CD4-positive, alpha-beta T cell treated with Interleukin-4 for 1 hour (primary cell): ENCODE results near the gene HADHB.
A peak's percentile ranks its signal among the peaks of the same experiment; 100 is the strongest.

ENCODE experiments used
- DNase-seq, 2 donors: peaks; one replicate each; pipeline ENCODE4 v3.0.0-alpha.2; 2020 to 2022

Gene HADHB

DNA sequence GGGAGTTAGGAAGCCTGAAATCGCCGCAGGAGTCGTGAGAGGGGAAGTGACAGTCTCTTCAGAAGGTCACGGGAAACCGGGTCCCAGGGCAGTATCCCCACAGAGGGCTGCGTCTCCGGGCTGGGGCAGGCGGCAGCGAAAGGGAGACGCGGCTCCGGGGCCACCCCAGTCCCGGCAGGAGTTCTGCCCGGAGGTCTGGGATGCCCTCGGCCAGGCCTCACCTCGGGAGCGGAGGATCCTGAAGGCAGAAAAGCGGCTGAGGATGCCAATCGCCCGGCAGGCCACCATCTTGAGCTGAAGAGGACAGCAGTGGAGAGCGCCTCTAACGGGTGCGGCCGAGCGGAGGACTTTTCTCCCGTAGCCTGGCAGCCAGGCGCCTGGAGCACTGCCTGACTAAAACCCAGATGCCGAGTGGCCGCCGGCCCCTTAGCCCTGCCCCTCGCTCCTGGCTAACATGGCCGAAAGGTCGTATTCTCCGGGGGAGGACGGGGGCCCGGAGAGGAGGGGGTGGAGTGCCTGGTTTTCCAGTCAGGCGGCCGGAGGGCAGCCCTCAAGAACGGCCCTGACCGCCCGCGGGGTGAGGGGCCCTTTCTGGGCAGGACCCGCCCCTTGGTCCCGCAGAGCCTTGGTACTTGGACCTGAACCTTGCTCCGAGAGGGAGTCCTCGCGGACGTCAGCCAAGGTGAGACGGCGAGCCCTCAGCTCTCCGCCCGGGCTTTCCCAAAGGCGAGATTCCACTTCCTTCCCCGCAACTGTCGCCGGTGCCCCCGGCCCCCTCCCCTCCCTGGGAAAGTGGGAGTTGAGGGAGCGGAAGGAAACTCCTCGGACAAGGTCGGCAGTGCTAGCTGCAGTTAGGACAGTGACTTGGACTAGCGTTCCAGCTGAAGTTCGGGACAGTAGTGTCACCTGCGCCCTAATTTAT is at the start of gene HADHB, which contains the start of gene HADHA:
Gene HADHB, plus strand, starts transcription at position 631 of the 922 bp plus-strand sequence. CDS start 9,316 bp downstream, outside the sequence.
Gene HADHA, minus strand, starts transcription at position 324 of the 922 bp plus-strand sequence. Its CDS starts 36 bp downstream, at position 288.
- peak; percentile 87 to 88 for DNase-seq

DNA sequence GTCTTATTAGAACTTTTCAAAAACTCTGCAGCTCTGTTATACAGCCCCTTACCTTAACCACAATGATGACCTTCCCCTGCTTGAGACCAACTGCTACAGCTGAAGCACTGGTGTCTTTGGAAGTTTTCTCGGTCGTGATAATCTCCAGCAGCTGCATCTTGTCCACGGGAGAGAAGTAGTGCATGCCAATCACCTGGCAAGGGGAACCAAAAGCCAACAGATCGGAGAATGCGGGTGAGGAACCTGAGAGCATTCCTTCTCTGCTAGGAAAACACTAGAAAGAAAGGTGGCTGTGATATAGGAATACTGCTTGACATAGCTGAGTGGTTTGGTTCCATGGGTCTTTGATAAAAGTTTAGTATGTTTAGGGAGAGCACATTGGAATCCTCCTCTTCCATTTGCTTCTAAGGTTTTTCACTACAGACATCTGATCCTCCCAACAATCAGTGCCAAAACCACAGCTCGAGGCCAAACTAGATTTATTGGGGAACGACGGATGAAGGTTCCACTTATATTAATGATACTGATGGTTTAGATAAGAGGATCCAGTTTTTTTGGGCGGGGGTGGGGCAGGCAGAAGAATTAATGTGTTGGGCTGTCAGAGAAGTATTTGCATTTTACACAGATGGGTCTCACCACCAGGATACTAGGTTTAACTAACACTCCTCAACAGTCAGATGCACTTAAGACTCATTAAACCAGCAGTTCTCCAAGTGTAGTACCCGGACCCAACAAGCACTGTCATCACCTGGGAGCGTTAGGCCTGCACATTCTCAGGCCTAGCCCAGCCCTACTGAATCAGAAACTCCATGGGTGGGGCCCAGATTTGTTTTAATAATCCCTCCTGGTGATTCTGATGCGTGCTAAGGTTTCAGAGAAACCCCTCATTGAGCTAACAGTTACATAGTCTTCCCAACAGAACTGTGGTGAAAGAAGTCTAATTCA is 49.4 kb upstream of the HADHB start:
- no peak for DNase-seq

DNA sequence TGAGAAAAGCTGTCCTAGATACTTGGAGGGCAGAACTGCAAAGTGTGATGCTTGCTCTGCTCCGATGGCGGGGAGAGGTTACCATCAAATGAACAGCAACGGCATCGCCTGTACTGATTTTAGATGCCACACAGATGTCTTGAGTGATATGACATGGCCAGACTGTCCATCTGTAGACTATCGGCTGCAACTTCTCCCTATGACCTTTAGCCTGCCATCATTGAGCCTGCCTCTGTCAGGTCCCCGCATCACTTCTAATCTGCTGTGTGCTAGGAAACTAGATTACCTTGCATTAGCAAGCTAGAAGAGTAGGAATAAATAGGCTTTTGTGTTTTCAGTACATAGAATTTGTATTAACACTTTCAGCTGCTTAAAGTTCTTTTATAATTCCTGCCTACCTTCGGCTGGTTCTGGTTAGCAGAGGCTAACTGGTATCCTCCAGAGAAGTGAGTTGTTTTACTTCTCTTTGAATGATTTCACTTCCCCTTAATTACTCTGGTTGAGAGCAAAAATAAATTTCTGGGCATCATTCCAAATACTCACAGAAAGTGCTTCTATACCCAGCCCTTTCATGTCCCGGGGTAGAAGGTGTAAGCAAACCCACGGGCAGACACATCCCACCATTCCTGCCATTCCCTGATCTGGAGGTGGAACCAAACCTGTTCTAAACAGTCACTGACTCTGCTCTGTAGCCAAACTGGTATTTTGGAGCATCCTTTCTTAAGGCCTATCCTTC is 47.9 kb upstream of the HADHB start:
- DNase-seq = no peak

DNA sequence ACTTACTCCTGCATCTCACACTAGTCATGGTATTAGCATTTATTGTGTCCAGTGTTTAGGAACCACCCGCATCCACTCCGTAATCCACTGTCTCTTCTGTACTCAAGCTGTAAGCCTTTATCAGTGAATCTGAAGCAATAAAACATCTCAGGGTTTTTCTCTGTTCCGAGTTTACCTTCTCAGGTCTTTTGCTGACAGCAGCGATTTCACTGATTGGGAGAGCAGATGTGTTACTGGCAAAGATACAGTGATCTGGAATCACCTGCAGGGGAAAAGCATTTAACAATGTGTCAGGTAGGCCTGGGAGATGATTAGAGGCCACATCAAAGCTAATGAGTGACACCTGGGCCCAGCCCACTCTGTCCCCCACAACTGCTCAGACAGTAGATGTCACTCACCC is 47.2 kb upstream of the HADHB start:
- DNase-seq = no peak

DNA sequence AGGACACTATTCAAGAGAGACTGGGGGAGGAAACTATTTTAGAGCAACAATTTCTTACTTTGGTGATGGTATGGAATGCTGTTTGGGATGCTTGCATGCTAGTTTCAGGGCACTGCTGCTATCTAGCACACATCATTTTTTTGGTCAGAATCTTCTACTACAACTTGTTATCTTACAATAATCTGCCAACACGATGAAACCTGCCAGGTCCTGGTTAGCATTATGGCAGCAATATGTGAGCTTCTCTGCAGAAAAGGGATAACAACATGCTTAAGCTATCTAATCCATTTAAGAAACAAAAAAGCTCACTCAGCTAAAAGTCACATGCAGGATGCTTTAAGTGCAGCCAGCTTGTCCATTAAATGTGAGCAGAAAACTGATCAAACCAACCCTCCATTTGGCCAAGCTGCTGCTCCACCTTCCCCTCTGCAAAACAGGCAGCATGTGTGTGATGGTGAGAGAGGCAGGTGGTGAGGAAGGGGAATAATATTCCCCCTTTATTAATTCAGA is 41.7 kb upstream of the HADHB start:
- DNase-seq = no peak

DNA sequence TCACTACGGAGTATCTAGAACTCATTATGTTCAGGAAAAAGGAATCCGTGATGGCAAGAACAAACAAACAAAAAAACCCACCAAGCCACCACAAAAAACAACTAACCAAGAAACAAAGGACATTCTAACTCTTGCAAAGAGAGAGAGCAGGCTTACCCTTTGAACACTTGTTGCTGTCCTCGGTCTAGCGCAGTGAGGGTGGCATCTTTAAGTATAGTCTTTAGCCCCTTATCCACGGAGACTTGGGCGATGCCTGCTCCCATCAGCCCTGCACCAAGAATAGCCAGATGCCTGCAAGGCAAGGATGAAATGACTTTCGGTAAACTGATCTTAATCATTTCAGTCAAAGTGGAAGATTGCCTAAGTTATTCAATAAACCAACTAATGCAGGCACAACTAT is 40.8 kb upstream of the HADHB start:
- DNase-seq = no peak

DNA sequence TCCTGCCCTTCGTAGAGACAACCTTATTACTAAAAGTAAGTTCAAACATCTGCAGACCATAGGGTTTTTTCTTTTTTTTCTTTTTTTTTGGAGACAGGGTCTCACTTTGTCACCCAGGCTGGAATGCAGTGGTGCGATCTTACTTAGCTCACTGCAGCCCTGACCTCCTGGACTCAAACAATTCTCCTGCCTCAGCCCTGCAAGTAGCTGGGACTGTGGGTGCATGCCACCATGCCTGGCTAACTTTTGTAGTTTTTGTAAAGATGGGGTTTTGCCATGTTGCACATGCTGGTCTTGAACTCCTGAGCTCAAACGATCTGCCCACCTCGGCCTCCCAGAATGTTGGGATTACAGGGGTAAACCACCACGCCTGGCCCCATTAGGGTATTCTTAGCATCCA is 32.7 kb upstream of the HADHB start:
- DNase-seq = no peak

DNA sequence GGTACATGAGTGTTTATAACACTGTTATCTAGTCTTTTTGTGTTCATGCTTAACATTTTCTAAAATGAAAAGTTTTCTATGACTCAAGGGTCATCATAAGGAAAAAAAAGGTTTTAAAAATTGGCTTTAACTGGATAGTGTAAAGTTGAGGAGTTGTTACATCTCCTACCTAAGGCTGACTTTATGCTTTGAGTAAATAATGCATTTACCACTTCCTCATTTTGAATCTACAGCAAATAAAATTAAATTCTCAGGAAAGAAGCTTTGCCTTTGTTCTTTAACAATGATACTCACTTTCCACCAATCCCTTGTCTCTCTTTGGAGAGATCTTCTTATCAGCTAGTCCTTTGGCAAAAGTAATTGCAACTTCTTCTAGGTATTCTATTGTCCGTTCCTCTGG is 30.0 kb upstream of the HADHB start:
- DNase-seq = no peak

DNA sequence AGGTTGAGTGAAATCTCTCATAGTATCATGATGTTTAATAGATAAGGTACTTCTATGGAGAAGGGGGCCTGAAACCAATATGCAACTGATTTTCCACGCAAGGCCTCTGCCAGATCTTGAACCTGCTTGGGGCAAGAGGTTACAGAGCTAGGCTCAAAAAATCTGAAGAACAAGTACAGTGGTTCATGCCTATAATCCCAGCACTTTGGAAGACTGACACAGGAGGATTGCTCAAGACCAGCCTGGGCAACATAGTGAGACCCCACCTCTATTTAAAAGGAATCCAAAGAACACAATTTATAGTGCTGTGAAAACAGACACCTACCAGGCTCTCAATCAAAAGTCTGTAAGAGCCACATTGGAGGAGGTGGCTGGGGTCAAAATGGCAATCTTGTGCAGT is 28.9 kb upstream of the HADHB start:
- DNase-seq = no peak

DNA sequence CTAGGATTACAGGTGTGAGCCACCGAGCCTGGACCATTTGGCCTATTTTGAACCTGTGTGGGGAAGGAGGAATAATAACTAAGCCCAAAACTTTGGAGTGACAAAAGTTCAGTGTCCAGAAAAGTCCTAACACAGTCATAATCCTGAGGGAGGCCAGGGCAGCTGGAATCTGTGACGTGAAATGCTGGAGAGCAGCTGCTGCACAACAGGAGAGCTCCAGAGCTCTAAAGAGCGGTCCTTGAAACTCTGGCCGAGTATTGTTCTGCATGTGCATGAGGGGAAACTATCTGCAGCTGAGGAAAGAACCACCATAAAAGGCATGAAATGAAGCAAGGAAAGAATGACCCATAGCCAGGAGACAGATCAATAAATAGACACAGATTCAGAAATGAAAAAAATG is 28.2 kb upstream of the HADHB start:
- no peak for DNase-seq

DNA sequence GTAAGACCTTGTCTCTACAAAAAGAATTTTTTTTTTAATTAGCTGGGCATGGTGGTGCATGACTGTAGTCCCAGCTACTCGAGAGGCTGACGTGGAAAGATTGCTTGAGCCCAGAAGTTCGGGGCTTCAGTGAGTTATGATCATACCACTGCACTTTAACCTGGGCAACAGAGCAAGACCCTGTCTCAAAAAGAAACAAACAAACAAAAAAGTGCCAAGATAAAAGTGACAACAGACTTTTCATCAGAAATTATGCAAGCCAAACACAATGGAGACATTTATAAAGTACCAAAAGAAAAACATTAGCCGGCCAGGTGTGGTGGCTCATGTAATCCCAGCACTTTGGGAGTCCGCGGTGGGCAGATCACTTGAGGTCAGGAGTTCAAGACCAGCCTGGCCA is 27.0 kb upstream of the HADHB start:
- no peak for DNase-seq

DNA sequence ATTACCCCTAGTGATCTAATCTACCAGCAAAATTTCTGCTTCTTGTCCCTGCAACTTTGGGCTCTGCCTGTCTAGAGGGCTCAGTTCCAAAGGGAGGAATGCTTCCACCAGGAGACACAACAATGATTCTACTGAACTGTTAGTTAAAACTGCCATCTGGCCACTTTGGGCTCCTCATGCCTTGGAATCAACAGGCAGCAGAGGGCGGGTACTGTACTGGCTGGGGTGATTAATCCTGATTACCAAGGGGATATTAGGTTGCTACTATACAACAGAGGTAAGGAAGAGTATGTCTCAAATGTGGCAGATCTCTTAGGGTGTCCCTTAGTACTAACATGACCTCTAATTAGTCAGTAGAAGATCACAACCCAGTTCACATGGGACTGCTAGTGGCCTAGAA is 21.7 kb upstream of the HADHB start:
- DNase-seq = no peak

DNA sequence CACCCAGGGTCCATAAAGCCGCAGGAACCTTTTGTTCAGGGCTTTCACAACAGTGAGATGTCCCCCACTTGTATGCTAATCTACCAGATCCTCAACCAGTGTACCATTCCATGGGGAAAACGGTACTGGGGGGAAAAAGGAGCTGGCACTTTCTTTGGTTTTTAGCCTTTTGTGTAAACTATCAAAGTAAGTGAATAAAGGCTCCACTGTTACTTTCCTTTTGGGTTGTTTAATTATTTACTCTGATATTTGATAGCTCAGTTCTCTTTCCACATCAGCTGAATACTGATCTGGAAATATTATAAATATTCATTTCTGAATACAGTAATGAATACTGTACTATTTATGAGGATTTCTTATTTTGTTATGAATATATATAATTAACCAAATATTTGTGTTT is 20.6 kb upstream of the HADHB start:
- DNase-seq = no peak

DNA sequence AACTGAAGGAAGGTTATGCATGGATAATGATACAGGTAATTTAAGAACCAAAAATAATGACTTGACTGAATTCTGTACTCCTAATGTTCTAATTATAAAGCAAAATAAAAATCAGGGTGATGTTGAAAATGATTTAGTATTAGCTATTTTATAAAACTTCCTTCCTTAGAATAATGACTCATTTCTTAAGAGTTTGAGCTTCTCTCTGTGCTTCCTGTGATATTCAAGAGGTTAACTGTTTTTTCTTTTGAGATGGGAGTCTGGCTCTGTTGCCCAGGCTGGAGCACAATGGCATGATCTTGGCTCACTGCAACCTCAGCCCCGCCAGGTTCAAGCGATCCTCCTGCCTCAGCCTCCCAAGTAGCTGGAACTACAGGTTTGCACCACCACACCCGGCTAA is 15.1 kb upstream of the HADHB start:
- DNase-seq = no peak

DNA sequence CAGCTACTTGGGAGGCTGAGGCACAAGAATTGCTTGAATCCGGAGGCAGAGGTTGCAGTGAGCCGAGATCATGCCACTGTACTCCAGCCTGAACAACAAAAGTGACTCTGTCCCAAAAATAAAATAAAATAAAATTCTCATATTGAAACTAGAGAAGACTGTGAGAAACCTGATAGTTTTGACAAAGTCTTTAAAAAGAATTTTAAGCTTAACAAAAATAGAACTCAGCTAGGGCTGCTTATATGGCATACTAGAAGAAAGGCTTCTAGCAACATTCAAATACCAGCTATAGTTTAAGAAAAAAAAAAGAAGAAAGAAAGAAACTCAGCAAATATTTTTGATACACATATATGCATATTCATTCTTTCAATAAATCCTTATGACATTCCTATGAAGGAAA is 13.9 kb upstream of the HADHB start:
- DNase-seq = no peak

DNA sequence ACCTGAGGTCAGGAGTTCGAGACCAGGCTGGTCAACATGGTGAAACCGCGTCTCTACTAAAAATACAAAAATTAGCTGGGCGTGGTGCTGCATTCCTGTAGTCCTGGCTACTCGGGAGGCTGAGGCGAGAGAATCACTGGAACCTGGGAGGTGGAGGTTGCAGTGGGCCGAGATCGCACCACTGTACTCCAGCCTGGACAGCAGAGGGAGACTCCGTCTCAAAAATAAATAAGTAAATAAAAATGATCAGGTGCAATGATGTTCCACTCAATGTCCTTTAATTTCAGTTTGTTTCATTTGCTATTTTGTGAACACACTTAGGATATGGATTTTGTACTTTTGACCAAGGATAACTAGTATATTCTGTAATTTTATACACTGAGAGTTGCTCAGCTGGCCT is 9.7 kb upstream of the HADHB start:
- peak in 1 of 2 donors; percentile 19 for DNase-seq

DNA sequence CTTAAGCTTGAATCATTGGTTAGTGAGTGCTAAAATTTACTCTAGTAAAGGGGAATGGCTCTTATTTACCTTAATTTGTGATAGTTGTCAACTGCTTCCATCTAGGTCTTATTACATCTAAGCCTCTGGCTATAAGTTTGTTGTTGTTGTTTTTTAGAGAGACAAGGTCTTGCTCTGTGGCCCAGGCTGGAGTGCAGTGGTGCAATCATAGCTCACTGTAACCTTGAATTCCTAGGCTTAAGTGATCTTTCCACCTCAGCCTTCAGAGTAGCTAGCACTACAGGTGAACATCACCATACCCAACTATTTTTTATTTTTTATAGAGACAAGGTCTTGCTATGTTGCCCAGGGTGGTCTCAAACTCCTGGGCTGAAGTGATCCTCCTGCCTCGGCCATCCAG is 6.9 kb upstream of the HADHB start:
- no peak for DNase-seq

DNA sequence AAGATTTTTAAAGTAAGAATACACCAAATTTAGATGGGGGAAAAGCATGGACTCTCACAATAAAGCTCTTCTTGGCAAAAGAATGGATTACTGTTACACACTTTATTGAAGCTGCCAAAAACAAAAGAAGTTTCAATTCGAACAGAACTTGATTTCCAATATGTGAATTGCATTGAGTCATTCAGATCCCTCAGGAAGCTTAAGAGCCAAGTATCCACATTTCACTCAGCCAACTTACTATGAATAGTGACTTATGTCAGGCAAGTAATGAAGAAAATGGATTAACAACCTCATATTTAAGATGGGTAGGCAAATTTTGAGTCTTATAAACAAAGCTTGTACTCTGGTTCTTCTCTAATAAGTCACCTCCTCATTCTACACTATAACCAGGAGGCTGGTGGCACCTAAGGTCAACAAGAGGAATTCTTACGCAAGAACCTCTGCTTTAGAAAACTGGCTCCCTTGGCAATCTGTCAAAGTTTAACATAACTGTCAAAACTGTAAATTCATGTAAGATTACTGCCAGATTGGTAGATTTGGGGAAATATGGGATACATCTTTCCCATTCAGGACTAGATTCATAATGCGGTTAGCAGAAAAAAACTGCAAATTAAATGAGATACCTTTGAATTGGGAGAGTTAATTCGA is 6.3 kb upstream of the HADHB start:
- no peak for DNase-seq

DNA sequence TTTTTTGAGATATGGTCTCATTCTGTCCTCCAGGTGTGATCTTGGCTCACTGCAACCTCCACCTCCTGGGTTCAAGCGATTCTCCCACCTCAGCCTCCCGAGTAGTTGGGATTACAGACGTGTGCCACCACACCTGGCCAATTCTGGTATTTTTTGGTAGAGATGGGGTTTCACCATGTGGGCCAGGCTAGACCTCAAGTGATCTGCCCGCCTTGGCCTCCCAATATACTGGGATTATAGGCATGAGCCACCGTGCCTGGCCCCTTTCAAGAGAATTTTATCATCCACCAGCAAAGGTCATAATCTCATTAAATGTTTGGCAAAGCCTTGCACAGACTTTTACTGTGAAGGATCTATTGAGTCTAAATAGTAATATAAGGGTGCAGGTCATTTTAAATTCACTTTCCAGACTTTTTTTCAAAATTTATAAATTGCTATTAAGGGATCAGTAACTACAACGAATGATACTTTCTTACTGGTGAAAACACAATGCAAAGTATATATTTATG is 2.8 kb upstream of the HADHB start:
- DNase-seq = no peak

DNA sequence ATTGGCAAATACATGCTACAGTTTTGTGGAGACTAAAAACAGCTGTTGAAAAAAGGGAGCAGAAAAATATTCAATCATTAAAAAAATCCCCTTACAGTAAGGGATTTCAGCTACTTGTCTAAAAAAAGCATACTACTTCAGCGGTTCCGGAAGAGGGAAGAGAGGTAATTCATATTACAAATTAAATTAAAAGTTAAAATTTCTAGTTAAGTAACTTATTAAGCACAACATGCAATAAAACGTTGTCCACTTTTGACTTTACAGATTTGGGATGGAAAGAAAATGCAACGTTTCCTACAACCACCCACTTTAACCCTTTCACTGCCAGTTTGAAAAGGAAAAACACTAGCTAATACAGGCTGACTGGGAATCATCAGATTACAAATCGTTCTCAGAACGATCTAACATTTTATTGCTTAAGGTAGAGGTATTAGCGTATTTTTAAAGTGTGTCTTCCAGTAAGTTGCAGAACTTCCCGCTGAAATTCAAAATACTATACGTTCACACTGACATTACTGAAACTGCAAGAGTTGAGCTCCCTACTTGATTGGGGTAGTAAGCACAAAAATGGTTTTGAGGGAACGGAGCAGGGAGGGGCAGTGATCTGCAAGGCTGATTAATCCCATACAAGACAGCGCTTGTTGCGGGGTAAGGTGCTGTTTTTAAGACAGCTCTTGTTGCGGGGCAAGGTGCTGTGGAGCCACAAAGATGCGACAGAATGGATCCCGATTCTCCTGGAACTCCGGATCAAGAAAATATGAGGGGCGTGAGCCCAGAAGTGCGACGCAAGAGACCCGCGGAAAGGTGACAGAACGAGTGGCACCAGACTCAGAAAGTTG is 1.1 kb upstream of the HADHB start:
- peak in 1 of 2 donors; percentile 17 for DNase-seq

DNA sequence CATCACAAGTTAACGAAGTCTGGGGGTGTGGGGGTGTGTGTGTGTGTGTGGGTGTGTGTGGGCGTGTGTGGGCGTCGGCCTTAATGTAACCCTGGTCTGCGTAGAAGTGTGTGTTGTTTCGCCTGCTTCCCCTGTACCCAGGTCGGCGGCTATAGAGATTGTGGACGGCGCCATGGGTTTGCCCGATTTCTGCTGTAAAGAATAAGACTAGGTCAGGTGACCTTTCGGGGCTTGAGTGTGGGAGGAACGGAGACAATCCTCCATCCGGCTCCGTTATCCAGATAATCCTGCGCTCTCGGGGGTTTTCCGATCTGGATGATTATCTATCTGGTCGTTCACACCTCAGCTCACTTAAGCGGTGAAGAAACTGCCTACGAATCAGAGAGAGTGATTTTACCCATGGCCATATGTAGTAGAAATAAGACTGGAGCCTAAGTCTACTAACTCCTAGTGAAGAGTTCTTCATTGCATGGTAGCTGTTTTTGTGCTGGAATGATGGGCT is 543 bp downstream of the HADHB start:
- peak; percentile 61 to 62 for DNase-seq
